GM12891 (cell line): ENCODE results near the gene FBN2.

Experiments used
- PAX5 ChIP-seq: IDR thresholded peaks from 2 replicates; pipeline ENCODE4 v1.6.1; 2011; ENCODE audit warnings: low read length, moderate library complexity, mild to moderate bottlenecking; ENCODE audit not compliant: insufficient read depth, severe bottlenecking
- POLR2A ChIP-seq: IDR thresholded peaks from 2 replicates; pipeline ENCODE4 v1.6.1; 2011; ENCODE audit warnings: low read depth, low read length, control low read depth
- POLR2AphosphoS5 ChIP-seq: IDR thresholded peaks from 2 replicates; pipeline ENCODE4 v1.6.1; 2011; ENCODE audit warnings: low read depth, low read length, control low read depth
- POU2F2 ChIP-seq: IDR thresholded peaks from 2 replicates; pipeline ENCODE4 v1.6.1; 2011; ENCODE audit warnings: low read depth, mild to moderate bottlenecking, control low read depth, low read length, moderate library complexity
- TAF1 ChIP-seq: IDR thresholded peaks from 2 replicates; pipeline ENCODE4 v1.6.1; 2011; ENCODE audit warnings: low read depth, low read length, control low read depth

- no peak for TF ChIP-seq POLR2A
- TF ChIP-seq POU2F2 = no peak
- TF ChIP-seq TAF1 = no peak
- TF ChIP-seq PAX5 = no peak
- TF ChIP-seq POLR2AphosphoS5 = no peak
Measured at GRCh38 chr5:128257076-128257475, 281.0 kb downstream of the FBN2 start.
